Panc1 (cell line): ENCODE results near the gene ATP10A. TPM values are rescaled to one million over a fixed set of nuclear protein-coding genes. Genes with fewer than 3 reads are reported as not detected.

ENCODE experiments used
- ATAC-seq: fragments of 200-7000 bp; cut with Tn5 transposase; 2 replicates; pipeline ENCODE4 v1.9.1; 2020; ENCODE audit warnings: mild to moderate bottlenecking, moderate library complexity
- BruUV-seq: library from RNA; stranded (reverse); fragments of 400-500 nt; replicated peaks from 2 replicates; lab custom pipeline; 2021; lab: Mats Ljungman, UMichigan
- CTCF ChIA-PET: fragments of 300-600 bp; sonication (Branson Sonifier 250); formaldehyde crosslinking; loops from one replicate; lab custom pipeline; 2022; ENCODE audit warnings: antibody characterized with exemption; lab: Charles Lee
- POLR2A ChIA-PET: fragments of 300-600 bp; sonication (Branson Sonifier 250); formaldehyde crosslinking; loops from one replicate; lab custom pipeline; 2022; ENCODE audit warnings: antibody characterized with exemption; lab: Charles Lee
- DNase-seq: peaks from one replicate; pipeline ENCODE4 v3.0.0-alpha.2; 2010; ENCODE audit warnings: low read depth, low spot score
- H3K27ac ChIP-seq: 2 replicates; pipeline ENCODE4 v1.5.1; 2011; ENCODE audit warnings: mild to moderate bottlenecking, low read length, inconsistent platforms
- H3K27me3 ChIP-seq: fragments of 200-500 bp; sonication (Bioruptor generic); 2 replicates; pipeline ENCODE4 v1.6.0; 2014; ENCODE audit warnings: low read length, inconsistent platforms; ENCODE audit not compliant: control insufficient read depth, insufficient read depth
- H3K36me3 ChIP-seq: fragments of 200-500 bp; sonication (Bioruptor generic); 2 replicates; pipeline ENCODE4 v1.5.1; 2014; ENCODE audit warnings: inconsistent platforms, mild to moderate bottlenecking, low read length, moderate library complexity; ENCODE audit not compliant: control insufficient read depth, insufficient read depth
- H3K4me1 ChIP-seq: 2 replicates; pipeline ENCODE4 v1.5.1; 2011; ENCODE audit warnings: inconsistent platforms, mild to moderate bottlenecking, low read length, moderate library complexity; ENCODE audit not compliant: control insufficient read depth, insufficient read depth
- H3K4me3 ChIP-seq, 2 experiments: 2 replicates each; pipeline ENCODE4 v1.5.1; 2011 to 2012; ENCODE audit warnings: low read depth in 2 of 2, low read length in 2 of 2, mild to moderate bottlenecking in 2 of 2, inconsistent platforms in 1 of 2, moderate library complexity in 1 of 2
- H3K9me3 ChIP-seq: fragments of 200-500 bp; sonication (Bioruptor generic); 2 replicates; pipeline ENCODE4 v1.5.1; 2014; ENCODE audit warnings: low read depth, mild to moderate bottlenecking, inconsistent platforms, low read length, moderate library complexity; ENCODE audit not compliant: control insufficient read depth, insufficient read depth
- POLR2AphosphoS5 ChIP-seq: IDR thresholded peaks from 2 replicates; pipeline ENCODE4 v1.6.1; 2012; ENCODE audit warnings: mild to moderate bottlenecking, low read depth, low read length, moderate library complexity
- SIN3A ChIP-seq: IDR thresholded peaks from 2 replicates; pipeline ENCODE4 v1.6.1; 2012; ENCODE audit warnings: low read depth, mild to moderate bottlenecking, low read length, moderate library complexity, borderline replicate concordance; ENCODE audit not compliant: insufficient read depth
- TCF7L2 ChIP-seq: IDR thresholded peaks from 2 replicates; pipeline ENCODE4 v1.6.1; 2011; ENCODE audit warnings: mild to moderate bottlenecking, low read depth, low read length, inconsistent platforms
- in situ Hi-C: cut with HindIII; loops from 2 replicates; pipeline ENCODE4 v1.10.0; 2016; ENCODE audit warnings: low sequenced_read_pairs, low pct_unique_long_range_greater_than_20kb
- intact Hi-C: fragments of 100-400 bp; cut with micrococcal nuclease; formaldehyde crosslinking; loops from one replicate; pipeline ENCODE4 v1.10.0; 2022; ENCODE audit not compliant: unreplicated experiment
- total RNA-seq: library from RNA; stranded (reverse); gene quantifications from one replicate; pipeline ENCODE4 v1.2.1, GENCODE V29; 2021; ENCODE audit not compliant: unreplicated experiment
- TF ChIP-seq, protein P1 (sequence below): fragments of 450-650 bp; IDR thresholded peaks from 2 replicates; pipeline ENCODE4 v1.5.1; 2017; ENCODE audit warnings: mild to moderate bottlenecking
- TF ChIP-seq, protein P2 (sequence below), 2 experiments: IDR thresholded peaks; 2 replicates each; pipeline ENCODE4 v1.6.1; 2011 to 2012; ENCODE audit warnings: low read depth in 2 of 2, control low read depth in 1 of 2, low read length in 1 of 2, mild to moderate bottlenecking in 1 of 2, moderate library complexity in 1 of 2; ENCODE audit not compliant: insufficient read depth in 1 of 2

Gene ATP10A
- total RNA-seq, 1 experiment from 2014 or later, result 0.31 TPM

GRCh38 chr15:25777037-25777436 is 86.1 kb downstream of the ATP10A start:
- H3K36me3 ChIP-seq, result no peaks in the 10 kb centered on the region
- H3K4me1 ChIP-seq, result no peaks in the 10 kb centered on the region
- POLR2A ChIA-PET, result no interaction called here
- DNase-seq (no peak), ATAC-seq (no peak)
- intact Hi-C loops, result loop anchor here (10.0 kb wide), 1 partner anchor 62 kb away; no protein-coding TSS in a partner anchor
- in situ Hi-C loops, result no loop called here
- H3K4me3 ChIP-seq, result no peak overlapping the region
- no peak overlapping the region for H3K27ac ChIP-seq
- no TSS peak for BruUV-seq
- CTCF ChIA-PET, result no interaction called here
- TF ChIP-seq POLR2AphosphoS5 (no peak), TCF7L2 (no peak)
- H3K27me3 ChIP-seq, result no peaks in the 10 kb centered on the region
- H3K9me3 ChIP-seq, result no peaks in the 10 kb centered on the region

- BruUV-seq, result no TSS peak
- Histone ChIP-seq H3K4me1 (no peaks in the 10 kb centered on the region), H3K4me3 (no peak overlapping the region), H3K27me3 (no peaks in the 10 kb centered on the region), H3K27ac (no peak overlapping the region), H3K9me3 (no peaks in the 10 kb centered on the region), H3K36me3 (no peaks in the 10 kb centered on the region)
- CTCF ChIA-PET, result no interaction called here
- intact Hi-C loops (loop anchor here (10.0 kb wide), 1 partner anchor 61 kb away; no protein-coding TSS in a partner anchor), in situ Hi-C loops (no loop called here)
- no peak for ATAC-seq
- POLR2A ChIA-PET, result no interaction called here
- TF ChIP-seq, protein P1, sequence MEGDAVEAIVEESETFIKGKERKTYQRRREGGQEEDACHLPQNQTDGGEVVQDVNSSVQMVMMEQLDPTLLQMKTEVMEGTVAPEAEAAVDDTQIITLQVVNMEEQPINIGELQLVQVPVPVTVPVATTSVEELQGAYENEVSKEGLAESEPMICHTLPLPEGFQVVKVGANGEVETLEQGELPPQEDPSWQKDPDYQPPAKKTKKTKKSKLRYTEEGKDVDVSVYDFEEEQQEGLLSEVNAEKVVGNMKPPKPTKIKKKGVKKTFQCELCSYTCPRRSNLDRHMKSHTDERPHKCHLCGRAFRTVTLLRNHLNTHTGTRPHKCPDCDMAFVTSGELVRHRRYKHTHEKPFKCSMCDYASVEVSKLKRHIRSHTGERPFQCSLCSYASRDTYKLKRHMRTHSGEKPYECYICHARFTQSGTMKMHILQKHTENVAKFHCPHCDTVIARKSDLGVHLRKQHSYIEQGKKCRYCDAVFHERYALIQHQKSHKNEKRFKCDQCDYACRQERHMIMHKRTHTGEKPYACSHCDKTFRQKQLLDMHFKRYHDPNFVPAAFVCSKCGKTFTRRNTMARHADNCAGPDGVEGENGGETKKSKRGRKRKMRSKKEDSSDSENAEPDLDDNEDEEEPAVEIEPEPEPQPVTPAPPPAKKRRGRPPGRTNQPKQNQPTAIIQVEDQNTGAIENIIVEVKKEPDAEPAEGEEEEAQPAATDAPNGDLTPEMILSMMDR, result no peak
- TF ChIP-seq POLR2AphosphoS5 (no peak), SIN3A (no peak), TCF7L2 (no peak)
- TF ChIP-seq, protein P2, sequence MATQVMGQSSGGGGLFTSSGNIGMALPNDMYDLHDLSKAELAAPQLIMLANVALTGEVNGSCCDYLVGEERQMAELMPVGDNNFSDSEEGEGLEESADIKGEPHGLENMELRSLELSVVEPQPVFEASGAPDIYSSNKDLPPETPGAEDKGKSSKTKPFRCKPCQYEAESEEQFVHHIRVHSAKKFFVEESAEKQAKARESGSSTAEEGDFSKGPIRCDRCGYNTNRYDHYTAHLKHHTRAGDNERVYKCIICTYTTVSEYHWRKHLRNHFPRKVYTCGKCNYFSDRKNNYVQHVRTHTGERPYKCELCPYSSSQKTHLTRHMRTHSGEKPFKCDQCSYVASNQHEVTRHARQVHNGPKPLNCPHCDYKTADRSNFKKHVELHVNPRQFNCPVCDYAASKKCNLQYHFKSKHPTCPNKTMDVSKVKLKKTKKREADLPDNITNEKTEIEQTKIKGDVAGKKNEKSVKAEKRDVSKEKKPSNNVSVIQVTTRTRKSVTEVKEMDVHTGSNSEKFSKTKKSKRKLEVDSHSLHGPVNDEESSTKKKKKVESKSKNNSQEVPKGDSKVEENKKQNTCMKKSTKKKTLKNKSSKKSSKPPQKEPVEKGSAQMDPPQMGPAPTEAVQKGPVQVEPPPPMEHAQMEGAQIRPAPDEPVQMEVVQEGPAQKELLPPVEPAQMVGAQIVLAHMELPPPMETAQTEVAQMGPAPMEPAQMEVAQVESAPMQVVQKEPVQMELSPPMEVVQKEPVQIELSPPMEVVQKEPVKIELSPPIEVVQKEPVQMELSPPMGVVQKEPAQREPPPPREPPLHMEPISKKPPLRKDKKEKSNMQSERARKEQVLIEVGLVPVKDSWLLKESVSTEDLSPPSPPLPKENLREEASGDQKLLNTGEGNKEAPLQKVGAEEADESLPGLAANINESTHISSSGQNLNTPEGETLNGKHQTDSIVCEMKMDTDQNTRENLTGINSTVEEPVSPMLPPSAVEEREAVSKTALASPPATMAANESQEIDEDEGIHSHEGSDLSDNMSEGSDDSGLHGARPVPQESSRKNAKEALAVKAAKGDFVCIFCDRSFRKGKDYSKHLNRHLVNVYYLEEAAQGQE (IDR thresholded peaks at IDR 0.05; ENCODE audit: insufficient read depth in 1 of 2, low read depth in 2 of 2, low read length in 1 of 2), result no peak
- no peak for DNase-seq
These were observed 86.9 kb downstream of the ATP10A start for GRCh38 chr15:25776071-25776746.
